ENCODE data around the gene MAP3K1.
"Not testable (repeated sequence)": the region's sequence is repeated elsewhere in the genome, so short reads cannot be mapped to it uniquely, and the experiment has no call there.

Gene MAP3K1

GRCh38 chr5:56814963-56815657 is at the start of gene MAP3K1:
MAP3K1 (plus strand) TSS chr5:56815549; CDS start chr5:56815574, 25 bp downstream.
- peak; percentile 33 for DNase-seq

- no peak for DNase-seq
These were observed 48.4 kb upstream of the MAP3K1 start for GRCh38 chr5:56766926-56767325.

GRCh38 chr5:56769875-56770604 is 45.3 kb upstream of the MAP3K1 start:
- DNase-seq: no peak

- DNase-seq: no peak
These were observed 42.6 kb upstream of the MAP3K1 start for GRCh38 chr5:56772767-56773166.

- DNase-seq: no peak
These were observed 40.4 kb upstream of the MAP3K1 start for GRCh38 chr5:56774957-56775356.

GRCh38 chr5:56776212-56776846 is 39.0 kb upstream of the MAP3K1 start:
- not testable (repeated sequence) for DNase-seq

GRCh38 chr5:56783261-56783660 is 32.1 kb upstream of the MAP3K1 start:
- no peak for DNase-seq

GRCh38 chr5:56786346-56786745 is 29.0 kb upstream of the MAP3K1 start:
- no peak for DNase-seq

- no peak for DNase-seq
These were observed 24.0 kb upstream of the MAP3K1 start for GRCh38 chr5:56791396-56791795.

- DNase-seq: no peak
These were observed 16.8 kb upstream of the MAP3K1 start for GRCh38 chr5:56798521-56798920.

GRCh38 chr5:56800186-56800585 is 15.2 kb upstream of the MAP3K1 start:
- DNase-seq: no peak

- DNase-seq: no peak
These were observed 14.1 kb upstream of the MAP3K1 start for GRCh38 chr5:56801256-56801655.

GRCh38 chr5:56802205-56802604 is 13.1 kb upstream of the MAP3K1 start:
- no peak for DNase-seq

GRCh38 chr5:56803025-56803424 is 12.3 kb upstream of the MAP3K1 start:
- no peak for DNase-seq

- no peak for DNase-seq
These were observed 11.5 kb upstream of the MAP3K1 start for GRCh38 chr5:56803894-56804293.

GRCh38 chr5:56807679-56808078 is 7.7 kb upstream of the MAP3K1 start:
- no peak for DNase-seq

GRCh38 chr5:56808211-56808610 is 7.1 kb upstream of the MAP3K1 start:
- DNase-seq: no peak

GRCh38 chr5:56810826-56811225 is 4.5 kb upstream of the MAP3K1 start:
- DNase-seq: no peak

GRCh38 chr5:56812110-56812509 is 3.2 kb upstream of the MAP3K1 start:
- no peak for DNase-seq

GRCh38 chr5:56813302-56813701 is 2.0 kb upstream of the MAP3K1 start:
- no peak for DNase-seq

GRCh38 chr5:56814361-56814962 is 887 bp upstream of the MAP3K1 start:
- no peak for DNase-seq

- no peak for DNase-seq
These were observed 553 bp downstream of the MAP3K1 start for GRCh38 chr5:56815658-56816545.

All from KG1 (cell line).